ENCODE measurements around the gene LAGE3.

Gene LAGE3

DNA sequence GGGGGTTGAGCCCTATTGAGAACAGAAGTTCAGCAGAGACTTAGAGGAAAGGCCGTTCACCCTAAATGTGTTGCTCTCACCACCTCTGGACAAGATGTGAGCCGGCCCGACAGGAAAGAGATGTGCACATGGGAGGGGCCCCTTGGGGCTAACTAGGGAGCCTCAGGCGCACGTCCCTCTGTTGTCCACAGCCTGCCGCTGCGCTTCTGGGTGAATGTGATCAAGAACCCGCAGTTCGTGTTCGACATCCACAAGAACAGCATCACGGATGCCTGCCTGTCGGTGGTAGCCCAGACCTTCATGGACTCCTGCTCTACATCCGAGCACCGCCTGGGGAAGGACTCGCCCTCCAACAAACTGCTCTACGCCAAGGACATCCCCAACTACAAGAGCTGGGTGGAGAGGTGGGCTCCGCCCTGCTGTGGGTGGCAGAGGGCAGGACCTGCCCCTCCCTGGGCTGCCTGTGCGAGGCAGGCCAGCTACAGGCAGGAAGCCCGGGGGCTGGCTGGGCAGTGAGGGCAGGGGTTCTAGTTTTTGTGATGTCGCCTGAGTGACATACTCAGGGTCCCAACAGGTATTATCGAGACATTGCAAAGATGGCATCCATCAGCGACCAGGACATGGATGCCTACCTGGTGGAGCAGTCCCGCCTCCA lies 8.0 kb downstream of the LAGE3 start:
- Histone ChIP-seq H3K9me3 (ENCODE audit: control insufficient read depth, low read depth, low read length) (peaks cover 6% of the 10 kb centered on the region), H3K27me3 (ENCODE audit: control insufficient read depth, insufficient read depth, low read length) (no peaks in the 10 kb centered on the region), H3K4me3 (ENCODE audit: low read length) (no peak overlapping the region), H3K4me1 (ENCODE audit: control insufficient read depth, low read depth, low read length) (no peaks in the 10 kb centered on the region), H3K27ac (ENCODE audit: low read length) (no peak overlapping the region), H3K9ac (ENCODE audit: low read length) (no peak overlapping the region), H3K36me3 (ENCODE audit: control insufficient read depth, low read depth, low read length) (peaks cover 5% of the 10 kb centered on the region)

DNA sequence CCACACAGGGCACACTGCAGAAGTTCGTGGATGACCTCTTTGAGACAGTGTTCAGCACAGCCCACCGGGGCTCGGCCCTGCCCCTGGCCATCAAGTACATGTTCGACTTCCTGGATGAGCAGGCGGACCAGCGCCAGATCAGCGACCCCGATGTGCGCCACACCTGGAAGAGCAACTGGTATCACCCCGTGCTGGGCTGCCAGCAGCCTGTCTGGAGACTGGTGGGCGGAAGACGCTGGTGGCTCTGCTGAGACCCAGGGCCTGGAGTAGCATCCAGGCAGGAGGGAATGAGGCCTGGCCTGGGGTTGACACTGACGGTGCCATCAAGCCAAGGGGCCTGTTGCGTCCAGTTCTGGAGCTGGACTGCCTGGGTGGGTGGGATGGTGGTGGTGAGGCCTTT lies 8.6 kb downstream of the LAGE3 start:
- Histone ChIP-seq H3K27me3 (ENCODE audit: control insufficient read depth, insufficient read depth, low read length) (no peaks in the 10 kb centered on the region), H3K9me3 (ENCODE audit: control insufficient read depth, low read depth, low read length) (peaks cover 2% of the 10 kb centered on the region), H3K36me3 (ENCODE audit: control insufficient read depth, low read depth, low read length) (peaks cover 5% of the 10 kb centered on the region), H3K4me3 (ENCODE audit: low read length) (no peak overlapping the region), H3K4me1 (ENCODE audit: control insufficient read depth, low read depth, low read length) (no peaks in the 10 kb centered on the region), H3K27ac (ENCODE audit: low read length) (no peak overlapping the region), H3K9ac (ENCODE audit: low read length) (no peak overlapping the region)

DNA sequence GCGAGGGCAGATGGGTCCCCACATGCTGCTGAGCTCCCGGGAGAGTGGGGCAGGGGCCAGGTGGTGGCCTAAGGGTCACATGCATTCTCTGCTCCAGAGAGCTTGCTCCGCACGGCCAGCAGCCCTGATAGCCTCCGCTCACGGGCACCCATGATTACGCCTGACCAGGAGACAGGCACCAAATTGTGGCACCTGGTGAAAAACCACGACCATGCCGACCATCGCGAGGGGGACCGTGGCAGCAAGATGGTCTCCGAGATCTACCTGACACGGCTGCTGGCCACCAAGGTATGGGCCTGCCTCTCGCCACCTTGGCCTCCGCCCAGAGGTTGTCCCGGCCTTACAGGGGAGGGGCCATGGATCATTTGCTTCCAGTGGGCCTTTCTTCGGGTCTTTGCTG lies 9.2 kb downstream of the LAGE3 start:
- Histone ChIP-seq H3K9ac (ENCODE audit: low read length) (no peak overlapping the region), H3K27me3 (ENCODE audit: control insufficient read depth, insufficient read depth, low read length) (no peaks in the 10 kb centered on the region), H3K9me3 (ENCODE audit: control insufficient read depth, low read depth, low read length) (no peaks in the 10 kb centered on the region), H3K4me1 (ENCODE audit: control insufficient read depth, low read depth, low read length) (no peaks in the 10 kb centered on the region), H3K27ac (ENCODE audit: low read length) (no peak overlapping the region), H3K4me3 (ENCODE audit: low read length) (no peak overlapping the region), H3K36me3 (ENCODE audit: control insufficient read depth, low read depth, low read length) (peaks cover 5% of the 10 kb centered on the region)

DNA sequence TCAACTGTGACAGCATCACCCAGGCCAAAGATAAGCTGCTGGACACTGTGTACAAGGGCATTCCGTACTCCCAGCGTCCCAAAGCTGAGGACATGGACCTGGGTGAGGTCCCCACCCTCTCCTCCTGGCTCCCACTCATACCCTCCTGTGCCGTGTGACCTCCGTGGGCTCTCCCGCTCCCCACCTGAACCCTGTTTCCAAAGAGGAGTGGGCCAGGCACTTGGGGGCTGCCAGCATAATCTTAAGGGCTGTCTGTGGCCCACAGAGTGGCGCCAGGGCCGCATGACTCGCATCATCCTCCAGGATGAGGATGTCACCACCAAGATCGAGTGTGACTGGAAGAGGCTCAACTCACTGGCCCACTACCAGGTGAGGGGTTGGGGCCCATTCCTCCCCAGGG lies 10.0 kb downstream of the LAGE3 start:
- Histone ChIP-seq H3K36me3 (ENCODE audit: control insufficient read depth, low read depth, low read length) (peaks cover 5% of the 10 kb centered on the region), H3K9me3 (ENCODE audit: control insufficient read depth, low read depth, low read length) (no peaks in the 10 kb centered on the region)

DNA sequence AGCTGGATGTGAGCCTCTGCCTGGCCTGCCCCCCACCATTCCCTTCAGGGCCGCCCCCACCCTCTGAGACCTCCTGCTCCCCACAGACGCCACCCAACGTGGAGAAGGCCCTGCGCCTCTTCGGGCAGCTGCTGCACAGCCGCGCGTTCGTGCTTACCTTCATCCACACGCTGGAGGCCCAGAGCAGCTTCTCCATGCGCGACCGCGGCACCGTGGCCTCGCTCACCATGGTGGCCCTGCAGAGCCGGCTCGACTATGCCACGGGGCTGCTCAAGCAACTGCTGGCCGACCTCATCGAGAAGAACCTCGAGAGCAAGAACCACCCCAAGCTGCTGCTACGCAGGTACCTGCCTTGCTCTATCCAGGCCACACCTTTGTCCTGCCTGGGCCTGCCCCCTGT lies 10.9 kb downstream of the LAGE3 start:
- H3K9ac ChIP-seq (ENCODE audit: low read length) = no peak overlapping the region
- no peaks in the 10 kb centered on the region for H3K27me3 ChIP-seq (ENCODE audit: control insufficient read depth, insufficient read depth, low read length)
- no peaks in the 10 kb centered on the region for H3K9me3 ChIP-seq (ENCODE audit: control insufficient read depth, low read depth, low read length)
- no peak overlapping the region for H3K27ac ChIP-seq (ENCODE audit: low read length)
- peaks cover 5% of the 10 kb centered on the region for H3K36me3 ChIP-seq (ENCODE audit: control insufficient read depth, low read depth, low read length)
- H3K4me1 ChIP-seq (ENCODE audit: control insufficient read depth, low read depth, low read length) = no peaks in the 10 kb centered on the region
- no peak overlapping the region for H3K4me3 ChIP-seq (ENCODE audit: low read length)

More for the DNA sequence above, 10.0 kb downstream of the LAGE3 start:
- H3K27ac ChIP-seq (ENCODE audit: low read length) = no peak overlapping the region
- H3K4me1 ChIP-seq (ENCODE audit: control insufficient read depth, low read depth, low read length) = no peaks in the 10 kb centered on the region
- H3K4me3 ChIP-seq (ENCODE audit: low read length) = no peak overlapping the region
- H3K9ac ChIP-seq (ENCODE audit: low read length) = no peak overlapping the region
- no peaks in the 10 kb centered on the region for H3K27me3 ChIP-seq (ENCODE audit: control insufficient read depth, insufficient read depth, low read length)

DNA sequence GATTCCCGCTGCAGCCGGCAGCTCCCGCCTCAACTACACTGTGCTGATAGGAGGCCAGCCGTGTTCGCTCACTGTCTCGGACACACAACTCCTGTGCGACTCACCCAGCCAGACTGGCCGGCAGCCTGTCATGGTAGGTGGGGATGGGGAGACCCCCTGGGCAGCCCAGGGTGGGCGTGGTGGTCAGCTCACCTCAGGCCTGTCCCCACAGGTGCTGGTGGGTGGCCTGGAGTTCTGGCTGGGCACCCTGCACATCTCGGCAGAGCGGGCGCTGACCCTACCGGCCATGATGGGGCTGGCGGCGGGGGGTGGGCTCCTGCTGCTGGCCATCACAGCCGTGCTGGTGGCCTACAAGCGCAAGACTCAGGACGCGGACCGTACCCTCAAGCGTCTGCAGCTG lies 11.5 kb downstream of the LAGE3 start:
- no peak overlapping the region for H3K27ac ChIP-seq (ENCODE audit: low read length)
- no peaks in the 10 kb centered on the region for H3K9me3 ChIP-seq (ENCODE audit: control insufficient read depth, low read depth, low read length)
- H3K36me3 ChIP-seq (ENCODE audit: control insufficient read depth, low read depth, low read length) = peaks cover 5% of the 10 kb centered on the region
- H3K4me1 ChIP-seq (ENCODE audit: control insufficient read depth, low read depth, low read length) = no peaks in the 10 kb centered on the region
- H3K9ac ChIP-seq (ENCODE audit: low read length) = no peak overlapping the region
- H3K27me3 ChIP-seq (ENCODE audit: control insufficient read depth, insufficient read depth, low read length) = no peaks in the 10 kb centered on the region
- no peak overlapping the region for H3K4me3 ChIP-seq (ENCODE audit: low read length)

DNA sequence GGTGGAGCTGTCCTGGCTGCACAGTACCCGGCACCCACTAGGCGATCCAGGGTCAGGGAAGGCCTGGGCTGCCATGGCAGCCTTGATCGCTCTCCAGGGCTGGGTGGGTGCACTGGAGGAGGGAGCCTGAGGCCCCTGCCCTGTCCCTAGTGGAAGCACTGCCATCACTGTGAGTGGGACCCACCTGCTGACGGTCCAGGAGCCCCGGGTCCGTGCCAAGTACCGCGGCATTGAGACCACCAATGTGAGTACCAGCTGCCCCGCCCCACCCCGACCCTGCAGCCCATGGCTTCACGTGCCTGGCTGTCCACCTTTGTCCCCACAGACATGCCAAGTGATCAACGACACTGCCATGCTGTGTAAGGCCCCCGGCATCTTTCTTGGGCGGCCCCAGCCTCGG lies 12.2 kb downstream of the LAGE3 start:
- Histone ChIP-seq H3K4me1 (ENCODE audit: control insufficient read depth, low read depth, low read length) (no peaks in the 10 kb centered on the region), H3K27me3 (ENCODE audit: control insufficient read depth, insufficient read depth, low read length) (no peaks in the 10 kb centered on the region), H3K27ac (ENCODE audit: low read length) (no peak overlapping the region), H3K9ac (ENCODE audit: low read length) (no peak overlapping the region), H3K36me3 (ENCODE audit: control insufficient read depth, low read depth, low read length) (peaks cover 5% of the 10 kb centered on the region), H3K9me3 (ENCODE audit: control insufficient read depth, low read depth, low read length) (no peaks in the 10 kb centered on the region), H3K4me3 (ENCODE audit: low read length) (no peak overlapping the region)

DNA sequence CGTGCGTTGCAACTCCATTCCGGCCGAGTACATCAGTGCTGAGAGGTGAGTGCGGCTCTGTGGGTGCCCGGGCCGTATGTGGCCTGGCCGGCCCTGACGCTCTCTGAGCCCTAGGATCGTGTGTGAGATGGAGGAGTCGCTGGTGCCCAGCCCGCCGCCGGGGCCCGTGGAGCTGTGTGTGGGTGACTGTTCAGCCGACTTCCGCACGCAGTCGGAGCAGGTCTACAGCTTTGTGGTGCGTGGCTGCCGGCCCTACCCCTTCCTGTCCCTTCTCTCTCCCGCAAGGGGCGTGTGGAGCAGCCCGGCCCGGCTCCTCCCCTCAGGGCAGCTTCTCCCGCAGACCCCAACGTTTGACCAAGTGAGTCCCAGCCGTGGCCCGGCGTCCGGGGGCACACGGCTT lies 13.0 kb downstream of the LAGE3 start:
- no peaks in the 10 kb centered on the region for H3K27me3 ChIP-seq (ENCODE audit: control insufficient read depth, insufficient read depth, low read length)
- no peaks in the 10 kb centered on the region for H3K9me3 ChIP-seq (ENCODE audit: control insufficient read depth, low read depth, low read length)
- peaks cover 5% of the 10 kb centered on the region for H3K36me3 ChIP-seq (ENCODE audit: control insufficient read depth, low read depth, low read length)
- no peak overlapping the region for H3K9ac ChIP-seq (ENCODE audit: low read length)
- H3K4me3 ChIP-seq (ENCODE audit: low read length) = no peak overlapping the region
- no peak overlapping the region for H3K27ac ChIP-seq (ENCODE audit: low read length)
- H3K4me1 ChIP-seq (ENCODE audit: control insufficient read depth, low read depth, low read length) = no peaks in the 10 kb centered on the region

DNA sequence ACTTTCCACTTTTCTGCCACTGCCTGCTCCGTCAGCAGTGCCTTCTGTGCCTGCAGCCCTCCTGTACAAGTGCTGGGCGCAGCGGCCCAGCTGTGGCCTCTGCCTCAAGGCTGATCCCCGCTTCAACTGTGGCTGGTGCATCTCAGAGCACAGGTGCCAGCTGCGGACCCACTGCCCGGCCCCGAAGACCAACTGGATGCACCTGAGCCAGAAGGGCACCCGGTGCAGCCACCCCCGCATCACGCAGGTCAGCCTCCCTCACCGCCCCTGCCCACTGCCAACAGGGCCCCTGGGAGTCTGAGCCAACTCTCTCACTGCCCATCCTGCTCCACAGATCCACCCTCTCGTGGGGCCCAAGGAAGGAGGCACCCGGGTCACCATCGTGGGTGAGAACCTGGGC lies 13.5 kb downstream of the LAGE3 start:
- Histone ChIP-seq H3K27me3 (ENCODE audit: control insufficient read depth, insufficient read depth, low read length) (no peaks in the 10 kb centered on the region), H3K27ac (ENCODE audit: low read length) (no peak overlapping the region), H3K4me3 (ENCODE audit: low read length) (no peak overlapping the region), H3K9me3 (ENCODE audit: control insufficient read depth, low read depth, low read length) (no peaks in the 10 kb centered on the region), H3K4me1 (ENCODE audit: control insufficient read depth, low read depth, low read length) (no peaks in the 10 kb centered on the region), H3K36me3 (ENCODE audit: control insufficient read depth, low read depth, low read length) (peaks cover 5% of the 10 kb centered on the region), H3K9ac (ENCODE audit: low read length) (no peak overlapping the region)

DNA sequence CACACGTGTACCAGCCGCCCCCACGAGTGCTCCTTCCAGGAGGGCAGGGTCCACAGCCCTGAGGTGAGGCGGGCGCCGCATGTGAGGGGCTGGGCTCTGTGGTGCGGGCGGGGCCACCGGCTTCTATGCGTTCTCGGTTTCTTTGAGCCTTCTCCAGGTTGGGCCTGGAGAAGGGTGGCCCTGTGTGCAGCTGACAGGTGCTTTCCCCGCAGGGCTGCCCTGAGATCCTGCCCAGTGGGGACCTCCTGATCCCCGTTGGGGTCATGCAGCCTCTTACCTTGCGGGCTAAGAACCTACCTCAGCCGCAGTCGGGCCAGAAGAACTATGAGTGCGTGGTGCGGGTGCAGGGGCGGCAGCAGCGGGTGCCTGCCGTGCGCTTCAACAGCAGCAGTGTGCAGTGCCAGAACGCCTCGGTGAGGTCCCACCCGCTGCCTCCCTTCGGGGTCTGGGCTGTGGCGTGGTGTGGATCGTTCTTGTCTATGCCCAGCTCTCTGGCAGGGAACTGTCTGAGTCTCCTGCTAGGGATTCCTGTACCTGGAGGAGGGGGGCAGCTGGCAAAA lies 14.2 kb downstream of the LAGE3 start:
- no peaks in the 10 kb centered on the region for H3K27me3 ChIP-seq (ENCODE audit: control insufficient read depth, insufficient read depth, low read length)
- no peaks in the 10 kb centered on the region for H3K4me1 ChIP-seq (ENCODE audit: control insufficient read depth, low read depth, low read length)
- H3K27ac ChIP-seq (ENCODE audit: low read length) = no peak overlapping the region
- H3K36me3 ChIP-seq (ENCODE audit: control insufficient read depth, low read depth, low read length) = peaks cover 5% of the 10 kb centered on the region
- H3K9me3 ChIP-seq (ENCODE audit: control insufficient read depth, low read depth, low read length) = no peaks in the 10 kb centered on the region
- no peak overlapping the region for H3K4me3 ChIP-seq (ENCODE audit: low read length)
- no peak overlapping the region for H3K9ac ChIP-seq (ENCODE audit: low read length)

DNA sequence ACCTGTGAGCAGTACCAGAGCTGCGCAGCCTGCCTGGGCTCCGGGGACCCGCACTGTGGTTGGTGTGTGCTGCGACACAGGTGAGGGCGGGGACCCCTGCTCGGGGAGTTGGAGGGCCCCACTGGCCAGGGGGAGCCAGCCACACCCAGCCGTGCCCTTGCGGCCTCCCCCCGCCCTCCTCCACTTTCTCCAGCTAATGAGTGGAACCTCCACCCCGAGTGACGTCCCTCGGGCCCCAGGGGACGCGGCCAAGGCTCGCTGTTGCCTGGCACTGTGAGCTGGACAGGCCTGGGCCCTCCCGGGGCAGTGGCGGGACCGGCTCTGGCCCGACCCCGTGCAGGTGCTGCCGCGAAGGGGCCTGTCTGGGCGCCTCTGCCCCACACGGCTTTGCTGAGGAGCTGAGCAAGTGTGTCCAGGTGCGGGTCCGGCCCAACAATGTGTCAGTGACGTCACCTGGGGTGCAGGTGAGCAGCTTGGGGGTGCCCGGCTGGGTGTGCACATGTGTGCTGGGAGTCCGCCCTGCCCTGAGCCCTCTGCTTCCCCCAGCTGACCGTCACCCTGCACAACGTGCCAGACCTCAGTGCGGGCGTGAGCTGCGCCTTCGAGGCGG lies 15.4 kb downstream of the LAGE3 start:
- Histone ChIP-seq H3K4me3 (ENCODE audit: low read length) (no peak overlapping the region), H3K36me3 (ENCODE audit: control insufficient read depth, low read depth, low read length) (peaks cover 5% of the 10 kb centered on the region), H3K27ac (ENCODE audit: low read length) (no peak overlapping the region), H3K4me1 (ENCODE audit: control insufficient read depth, low read depth, low read length) (no peaks in the 10 kb centered on the region), H3K27me3 (ENCODE audit: control insufficient read depth, insufficient read depth, low read length) (no peaks in the 10 kb centered on the region), H3K9ac (ENCODE audit: low read length) (no peak overlapping the region), H3K9me3 (ENCODE audit: control insufficient read depth, low read depth, low read length) (no peaks in the 10 kb centered on the region)

DNA sequence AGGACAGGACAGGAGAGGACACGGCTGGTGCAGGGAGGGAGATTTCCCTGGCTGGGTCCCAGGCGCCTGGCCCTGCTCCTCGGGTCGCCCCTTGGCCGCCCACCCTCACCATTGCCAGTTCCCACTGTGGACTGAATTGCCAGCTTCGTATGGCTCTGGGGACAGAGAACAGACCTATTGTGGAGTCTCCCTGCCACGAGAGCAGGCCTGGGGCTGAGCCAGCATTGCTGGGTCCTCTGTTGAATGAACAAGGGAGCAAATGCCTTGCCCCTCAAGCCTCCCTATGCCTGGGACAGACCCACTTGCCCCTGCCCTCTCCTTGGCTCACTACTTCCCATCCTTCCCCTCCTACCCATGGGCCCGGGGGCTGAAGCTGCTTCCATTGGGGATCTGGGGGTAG lies 16.7 kb downstream of the LAGE3 start:
- H3K36me3 ChIP-seq (ENCODE audit: control insufficient read depth, low read depth, low read length) = no peaks in the 10 kb centered on the region

More for the DNA sequence above, 16.7 kb downstream of the LAGE3 start:
- H3K9ac ChIP-seq (ENCODE audit: low read length) = no peak overlapping the region
- peaks cover under 1% of the 10 kb centered on the region for H3K9me3 ChIP-seq (ENCODE audit: control insufficient read depth, low read depth, low read length)
- no peaks in the 10 kb centered on the region for H3K4me1 ChIP-seq (ENCODE audit: control insufficient read depth, low read depth, low read length)
- H3K4me3 ChIP-seq (ENCODE audit: low read length) = no peak overlapping the region
- no peak overlapping the region for H3K27ac ChIP-seq (ENCODE audit: low read length)
- H3K27me3 ChIP-seq (ENCODE audit: control insufficient read depth, insufficient read depth, low read length) = no peaks in the 10 kb centered on the region
